ENCODE results near the gene MAT2A. TPM values are rescaled to one million over a fixed set of nuclear protein-coding genes. Genes with fewer than 3 reads are reported as not detected.

MAT2A gene
- total and polyA plus RNA-seq, 9 of the 15 experiments (the other 6 are each of a cell fraction or from before 2014, with no cell fraction given), result 130 to 1,027 (median 240) TPM

DNA sequence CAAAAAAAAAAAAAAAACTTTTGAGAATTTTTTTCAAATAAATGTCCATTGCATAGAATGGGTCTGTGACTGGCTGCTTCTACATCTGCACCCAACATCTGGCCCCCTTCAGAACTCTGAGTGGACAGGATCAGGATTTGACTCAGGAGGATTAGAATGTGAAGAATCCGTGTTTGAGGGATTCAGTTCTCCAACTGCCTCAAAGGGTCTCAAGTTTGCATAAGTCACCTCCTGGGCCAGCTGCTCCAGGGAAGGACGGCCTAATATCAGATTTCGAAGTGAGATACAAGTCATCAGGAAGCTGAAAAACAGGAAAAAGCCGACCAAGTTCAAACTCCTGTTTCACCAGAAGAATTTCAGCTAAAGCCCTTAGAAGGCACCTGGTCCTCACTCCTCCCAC lies 10.9 kb downstream of the MAT2A start:
- Histone ChIP-seq H3K4me2 (ENCODE audit: insufficient read depth, low read length) (no peak overlapping the region), H3K9me3 (replicated peaks; ENCODE audit: control insufficient read depth, insufficient read depth, low read depth, low read length) (no peaks in the 10 kb centered on the region), H3K4me1 (replicated peaks in 1 of 2; ENCODE audit: control insufficient read depth in 2 of 2, insufficient read depth in 2 of 2, low read length in 2 of 2) (no peaks in the 10 kb centered on the region; a peak in 1 of 5 replicates), H3K27ac (ENCODE audit: extremely low read depth, low read depth, low read length) (no peak overlapping the region), H2AFZ (ENCODE audit: low read depth, low read length) (no peak overlapping the region), H3K79me2 (ENCODE audit: control insufficient read depth, insufficient read depth, low read length) (no peaks in the 10 kb centered on the region), H3K36me3 (ENCODE audit: control insufficient read depth, insufficient read depth, low read length) (peaks cover 69% of the 10 kb centered on the region), H3K9ac (ENCODE audit: insufficient read depth in 1 of 2, low read depth in 2 of 2, low read length in 2 of 2) (no peak overlapping the region; a peak in 1 of 4 replicates), H4K20me1 (replicated peaks; ENCODE audit: control insufficient read depth, insufficient read depth, low read length) (peaks cover 6% of the 10 kb centered on the region), H3K4me3 (no peak overlapping the region), H3K9me1 (ENCODE audit: control insufficient read depth, insufficient read depth, low read length) (no peaks in the 10 kb centered on the region), H3K27me3 (ENCODE audit: control insufficient read depth in 2 of 2, insufficient read depth in 2 of 2, low read length in 2 of 2) (no peaks in the 10 kb centered on the region)
- in situ Hi-C loops (cut with MboI), result no loop called here
- CTCF ChIA-PET (ENCODE audit: low intra/inter-chr PET ratio), result interaction anchor here (4.5 kb wide), 1 partner anchor 129 kb away, joined by 63 read pairs; no protein-coding TSS in a partner anchor
- no peak for ATAC-seq
- intact Hi-C loops (cut with micrococcal nuclease), result loop anchor here (5.0 kb wide), 1 partner anchor 223 kb away; the partner anchor contains the start of gene TGOLN2
- 63% methylated on average over 4 of the region's 4 CpGs for WGBS (ENCODE audit: insufficient coverage, low coverage, missing lambda C conversion rate)
- POLR2A ChIA-PET, result interaction anchor here (0.8 to 24.3 kb wide), 10 partner anchors 5 to 195 kb away, joined by 3 to 1576 read pairs (median 7); partner anchors contain the start of genes C2orf68, CAPG, ELMOD3 and GGCX
- no TSS peak for BruUV-seq (replicated peaks)
- no peak for DNase-seq (ENCODE audit: extremely low read depth in 1 of 4, low spot score in 3 of 4)
- no peak for FAIRE-seq
- no peak for TF ChIP-seq ZNF140 (CRISPR knock-in tag; IDR thresholded peaks at IDR 0.05)
- TF ChIP-seq, protein P1, sequence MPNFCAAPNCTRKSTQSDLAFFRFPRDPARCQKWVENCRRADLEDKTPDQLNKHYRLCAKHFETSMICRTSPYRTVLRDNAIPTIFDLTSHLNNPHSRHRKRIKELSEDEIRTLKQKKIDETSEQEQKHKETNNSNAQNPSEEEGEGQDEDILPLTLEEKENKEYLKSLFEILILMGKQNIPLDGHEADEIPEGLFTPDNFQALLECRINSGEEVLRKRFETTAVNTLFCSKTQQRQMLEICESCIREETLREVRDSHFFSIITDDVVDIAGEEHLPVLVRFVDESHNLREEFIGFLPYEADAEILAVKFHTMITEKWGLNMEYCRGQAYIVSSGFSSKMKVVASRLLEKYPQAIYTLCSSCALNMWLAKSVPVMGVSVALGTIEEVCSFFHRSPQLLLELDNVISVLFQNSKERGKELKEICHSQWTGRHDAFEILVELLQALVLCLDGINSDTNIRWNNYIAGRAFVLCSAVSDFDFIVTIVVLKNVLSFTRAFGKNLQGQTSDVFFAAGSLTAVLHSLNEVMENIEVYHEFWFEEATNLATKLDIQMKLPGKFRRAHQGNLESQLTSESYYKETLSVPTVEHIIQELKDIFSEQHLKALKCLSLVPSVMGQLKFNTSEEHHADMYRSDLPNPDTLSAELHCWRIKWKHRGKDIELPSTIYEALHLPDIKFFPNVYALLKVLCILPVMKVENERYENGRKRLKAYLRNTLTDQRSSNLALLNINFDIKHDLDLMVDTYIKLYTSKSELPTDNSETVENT (CRISPR knock-in tag; IDR thresholded peaks at IDR 0.05), result no peak
- TF ChIP-seq GABPB1 (CRISPR knock-in tag; IDR thresholded peaks at IDR 0.05), result no peak
- no peak for TF ChIP-seq ZNF232 (CRISPR knock-in tag; IDR thresholded peaks at IDR 0.05)
- TF ChIP-seq ZNF589 (CRISPR knock-in tag; IDR thresholded peaks at IDR 0.05; ENCODE audit: low read depth), result no peak
- no peak for TF ChIP-seq CREBBP (IDR thresholded peaks at IDR 0.05; ENCODE audit: low read depth, low read length)
- no peak for TF ChIP-seq ZNF830 (CRISPR knock-in tag; IDR thresholded peaks at IDR 0.05)
- TF ChIP-seq HNRNPH1 (optimal IDR thresholded peaks at IDR 0.05; ENCODE audit: low read depth, low read length), result no peak
- no peak for TF ChIP-seq GABPB2 (CRISPR knock-in tag; conservative IDR thresholded peaks at IDR 0.05)
- TF ChIP-seq CREB1 (IDR thresholded peaks at IDR 0.05), result no peak
- TF ChIP-seq CREB1 (CRISPR knock-in tag; IDR thresholded peaks at IDR 0.05), result no peak
- no peak for TF ChIP-seq GTF2A2 (tag; IDR thresholded peaks at IDR 0.05)

All from K562 (cell line).